Measurements from ENCODE around the gene NRROS.

The NRROS gene

GRCh38 chr3:196650740-196651311, 11.3 kb downstream of the NRROS start:
- DNase-seq: peak; percentile 85 to 90

GRCh38 chr3:196651819-196652218, 12.3 kb downstream of the NRROS start:
- DNase-seq: no peak
- TF ChIP-seq GATA1 (IDR thresholded peaks at IDR 0.05; ENCODE audit: low read depth, low read length): no peak
- TF ChIP-seq POLR2A (IDR thresholded peaks at IDR 0.05; ENCODE audit: low read length): no peak

More at GRCh38 chr3:196650740-196651311, 11.3 kb downstream of the NRROS start:
- TF ChIP-seq POLR2A (IDR thresholded peaks at IDR 0.05; ENCODE audit: low read length) (no peak), GATA1 (IDR thresholded peaks at IDR 0.05; ENCODE audit: low read depth, low read length) (no peak)

- no peak for TF ChIP-seq POLR2A (IDR thresholded peaks at IDR 0.05; ENCODE audit: low read length)
- TF ChIP-seq GATA1 (IDR thresholded peaks at IDR 0.05; ENCODE audit: low read depth, low read length): no peak
- no peak for DNase-seq
These were observed 13.7 kb downstream of the NRROS start for GRCh38 chr3:196652961-196653795.

- no peak for DNase-seq
- no peak for TF ChIP-seq GATA1 (IDR thresholded peaks at IDR 0.05; ENCODE audit: low read depth, low read length)
- TF ChIP-seq POLR2A (IDR thresholded peaks at IDR 0.05; ENCODE audit: low read length): no peak
These were observed 14.7 kb downstream of the NRROS start for GRCh38 chr3:196654006-196654734.

GRCh38 chr3:196654735-196655090, 15.2 kb downstream of the NRROS start:
- DNase-seq: no peak
- TF ChIP-seq GATA1 (IDR thresholded peaks at IDR 0.05; ENCODE audit: low read depth, low read length): no peak
- TF ChIP-seq POLR2A (IDR thresholded peaks at IDR 0.05; ENCODE audit: low read length): no peak

- TF ChIP-seq GATA1 (IDR thresholded peaks at IDR 0.05; ENCODE audit: low read depth, low read length): no peak
- no peak for TF ChIP-seq POLR2A (IDR thresholded peaks at IDR 0.05; ENCODE audit: low read length)
- no peak for DNase-seq
These were observed 16.0 kb downstream of the NRROS start for GRCh38 chr3:196655496-196655895.

GRCh38 chr3:196656213-196656612, 16.7 kb downstream of the NRROS start:
- TF ChIP-seq GATA1 (IDR thresholded peaks at IDR 0.05; ENCODE audit: low read depth, low read length) (no peak), POLR2A (IDR thresholded peaks at IDR 0.05; ENCODE audit: low read length) (no peak)
- peak; percentile 93 to 94 for DNase-seq

- TF ChIP-seq POLR2A (IDR thresholded peaks at IDR 0.05; ENCODE audit: low read length) (no peak), GATA1 (IDR thresholded peaks at IDR 0.05; ENCODE audit: low read depth, low read length) (no peak)
- DNase-seq: no peak
These were observed 20.4 kb downstream of the NRROS start for GRCh38 chr3:196659901-196660351.

- no peak for DNase-seq
- no peak for TF ChIP-seq GATA1 (IDR thresholded peaks at IDR 0.05; ENCODE audit: low read depth, low read length)
- TF ChIP-seq POLR2A (IDR thresholded peaks at IDR 0.05; ENCODE audit: low read length): no peak
These were observed 21.1 kb downstream of the NRROS start for GRCh38 chr3:196660381-196661166.

- no peak for DNase-seq
- TF ChIP-seq GATA1 (IDR thresholded peaks at IDR 0.05; ENCODE audit: low read depth, low read length) (no peak), POLR2A (IDR thresholded peaks at IDR 0.05; ENCODE audit: low read length) (no peak)
These were observed 21.9 kb downstream of the NRROS start for GRCh38 chr3:196661400-196661799.

GRCh38 chr3:196662033-196662432, 22.5 kb downstream of the NRROS start:
- TF ChIP-seq GATA1 (IDR thresholded peaks at IDR 0.05; ENCODE audit: low read depth, low read length) (no peak), POLR2A (IDR thresholded peaks at IDR 0.05; ENCODE audit: low read length) (no peak)
- DNase-seq: no peak

- DNase-seq: peak; percentile 36 to 48
- no peak for TF ChIP-seq GATA1 (IDR thresholded peaks at IDR 0.05; ENCODE audit: low read depth, low read length)
- no peak for TF ChIP-seq POLR2A (IDR thresholded peaks at IDR 0.05; ENCODE audit: low read length)
These were observed 23.4 kb downstream of the NRROS start for GRCh38 chr3:196662711-196663571.
